Measurements from ENCODE around the gene LGALS7B.
A peak's percentile ranks its signal among the peaks of the same experiment; 100 is the strongest.
"Not testable (repeated sequence)": the region's sequence is repeated elsewhere in the genome, so short reads cannot be mapped to it uniquely, and the experiment has no call there.

Gene LGALS7B

DNA sequence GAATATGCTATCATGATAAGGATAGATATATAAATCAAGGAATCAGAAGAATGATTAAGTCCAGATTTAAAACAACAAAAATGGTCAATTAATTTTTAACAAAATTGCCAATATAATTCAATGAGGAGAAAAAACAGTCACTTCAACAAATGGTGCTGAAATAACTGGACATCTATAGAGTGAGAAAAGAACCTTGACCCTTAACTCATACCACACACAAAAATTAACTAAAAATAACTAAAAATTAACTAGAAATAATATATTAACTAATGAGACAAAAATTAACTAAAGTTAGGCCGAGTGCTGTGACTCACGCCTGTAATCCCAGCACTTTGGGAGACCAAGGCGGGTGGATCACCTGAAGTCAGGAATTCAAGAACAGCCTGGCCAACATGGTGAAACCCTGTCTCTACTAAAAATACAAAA lies 25.2 kb upstream of the LGALS7B start:
- DNase-seq (ENCODE audit: low read depth), result no peak
- TF ChIP-seq, protein P1, sequence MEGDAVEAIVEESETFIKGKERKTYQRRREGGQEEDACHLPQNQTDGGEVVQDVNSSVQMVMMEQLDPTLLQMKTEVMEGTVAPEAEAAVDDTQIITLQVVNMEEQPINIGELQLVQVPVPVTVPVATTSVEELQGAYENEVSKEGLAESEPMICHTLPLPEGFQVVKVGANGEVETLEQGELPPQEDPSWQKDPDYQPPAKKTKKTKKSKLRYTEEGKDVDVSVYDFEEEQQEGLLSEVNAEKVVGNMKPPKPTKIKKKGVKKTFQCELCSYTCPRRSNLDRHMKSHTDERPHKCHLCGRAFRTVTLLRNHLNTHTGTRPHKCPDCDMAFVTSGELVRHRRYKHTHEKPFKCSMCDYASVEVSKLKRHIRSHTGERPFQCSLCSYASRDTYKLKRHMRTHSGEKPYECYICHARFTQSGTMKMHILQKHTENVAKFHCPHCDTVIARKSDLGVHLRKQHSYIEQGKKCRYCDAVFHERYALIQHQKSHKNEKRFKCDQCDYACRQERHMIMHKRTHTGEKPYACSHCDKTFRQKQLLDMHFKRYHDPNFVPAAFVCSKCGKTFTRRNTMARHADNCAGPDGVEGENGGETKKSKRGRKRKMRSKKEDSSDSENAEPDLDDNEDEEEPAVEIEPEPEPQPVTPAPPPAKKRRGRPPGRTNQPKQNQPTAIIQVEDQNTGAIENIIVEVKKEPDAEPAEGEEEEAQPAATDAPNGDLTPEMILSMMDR (IDR thresholded peaks at IDR 0.05; ENCODE audit: low read length, missing control alignments), result no peak
- no peak overlapping the region for H3K4me3 ChIP-seq (replicated peaks; ENCODE audit: low read depth, low read length)

DNA sequence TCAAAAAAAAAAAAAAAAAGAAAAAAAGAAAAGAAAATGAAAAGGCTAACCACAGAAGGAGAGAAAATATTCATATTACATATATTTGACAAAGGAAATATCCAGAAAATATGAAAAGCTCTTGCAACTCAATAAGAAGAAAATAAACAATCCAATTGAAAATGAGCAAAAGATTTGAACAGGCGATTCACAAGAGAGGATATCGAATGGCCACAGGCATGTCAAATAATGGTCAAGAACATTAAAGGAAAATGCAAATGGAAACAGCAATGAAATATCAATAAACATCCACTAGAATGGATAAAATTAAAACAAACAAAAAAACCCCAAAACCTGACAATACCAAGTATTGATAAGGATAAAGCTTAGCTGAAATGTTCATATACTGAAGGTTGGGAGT lies 23.8 kb upstream of the LGALS7B start:
- DNase-seq (ENCODE audit: low read depth), result no peak
- TF ChIP-seq, protein P1 (IDR thresholded peaks at IDR 0.05; ENCODE audit: low read length, missing control alignments), result no peak
- no peak overlapping the region for H3K4me3 ChIP-seq (replicated peaks; ENCODE audit: low read depth, low read length)

DNA sequence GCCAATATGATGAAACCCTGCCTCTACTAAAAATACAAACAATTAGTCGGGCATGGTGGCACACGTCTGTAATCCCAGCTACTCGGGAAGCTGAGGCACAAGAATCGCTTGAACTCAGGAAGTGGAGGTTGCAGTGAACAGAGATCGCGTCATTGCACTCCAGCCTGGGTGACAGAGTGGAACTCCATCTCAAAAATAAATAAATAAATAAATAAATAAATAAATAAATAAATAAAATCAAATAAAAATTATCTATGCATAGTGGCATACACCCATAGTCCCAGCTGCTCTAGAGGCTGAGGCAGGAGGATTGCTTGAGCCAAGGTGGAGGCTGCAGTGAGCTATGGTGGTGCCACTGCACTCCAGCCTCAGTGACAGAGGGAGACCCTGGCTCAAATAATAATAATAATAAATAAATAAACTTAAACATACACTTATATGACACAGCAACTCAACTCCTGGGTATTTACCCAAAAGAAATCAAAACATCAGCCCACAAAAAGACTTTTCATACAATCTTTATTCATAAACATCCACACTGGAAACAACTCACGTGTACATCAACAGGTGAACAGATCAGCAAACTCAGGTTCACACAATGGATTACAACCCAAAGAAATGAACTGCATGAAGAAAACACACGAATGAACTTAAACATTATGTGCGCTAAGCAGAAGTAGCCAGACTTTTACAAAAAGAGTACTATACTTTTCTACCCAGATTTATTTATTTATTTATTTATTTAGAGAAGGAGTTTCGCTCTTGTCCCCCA lies 22.5 kb upstream of the LGALS7B start:
- TF ChIP-seq, protein P1 (IDR thresholded peaks at IDR 0.05; ENCODE audit: low read length, missing control alignments), result no peak
- no peak overlapping the region for H3K4me3 ChIP-seq (replicated peaks; ENCODE audit: low read depth, low read length)
- DNase-seq (ENCODE audit: low read depth), result no peak

DNA sequence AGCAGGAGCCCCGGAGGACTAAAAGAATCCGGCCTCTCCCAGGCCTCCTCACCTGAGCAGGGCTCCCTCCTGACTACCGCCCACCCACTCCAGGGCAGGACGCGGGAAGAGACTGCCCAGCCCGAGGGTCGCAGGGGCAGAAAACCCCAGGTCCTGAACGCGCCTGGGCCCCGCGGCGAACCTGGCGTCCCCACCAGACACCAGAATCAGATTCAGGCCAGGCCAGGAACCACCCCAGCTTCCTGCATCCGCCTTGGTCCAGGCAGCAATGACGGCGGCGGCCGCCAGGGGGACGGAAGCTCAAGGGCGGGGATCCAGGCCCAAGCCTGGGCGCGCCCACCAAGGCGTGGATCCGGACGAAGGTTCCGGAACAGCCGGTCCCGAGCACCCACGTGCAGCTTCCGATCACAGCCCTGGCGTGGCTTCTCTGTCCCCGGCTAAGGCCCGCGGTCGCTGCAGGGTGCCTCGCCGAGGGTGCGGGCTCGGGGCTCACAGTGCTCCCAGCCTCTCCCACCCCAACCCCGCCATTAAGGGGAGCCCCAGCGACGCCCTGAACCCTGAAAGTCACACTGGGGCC lies 19.3 kb upstream of the LGALS7B start:
- TF ChIP-seq, protein P1 (IDR thresholded peaks at IDR 0.05; ENCODE audit: low read length, missing control alignments), result peak; percentile 54
- DNase-seq (ENCODE audit: low read depth), result peak; percentile 77
- H3K4me3 ChIP-seq (replicated peaks; ENCODE audit: low read depth, low read length), result no peak overlapping the region

DNA sequence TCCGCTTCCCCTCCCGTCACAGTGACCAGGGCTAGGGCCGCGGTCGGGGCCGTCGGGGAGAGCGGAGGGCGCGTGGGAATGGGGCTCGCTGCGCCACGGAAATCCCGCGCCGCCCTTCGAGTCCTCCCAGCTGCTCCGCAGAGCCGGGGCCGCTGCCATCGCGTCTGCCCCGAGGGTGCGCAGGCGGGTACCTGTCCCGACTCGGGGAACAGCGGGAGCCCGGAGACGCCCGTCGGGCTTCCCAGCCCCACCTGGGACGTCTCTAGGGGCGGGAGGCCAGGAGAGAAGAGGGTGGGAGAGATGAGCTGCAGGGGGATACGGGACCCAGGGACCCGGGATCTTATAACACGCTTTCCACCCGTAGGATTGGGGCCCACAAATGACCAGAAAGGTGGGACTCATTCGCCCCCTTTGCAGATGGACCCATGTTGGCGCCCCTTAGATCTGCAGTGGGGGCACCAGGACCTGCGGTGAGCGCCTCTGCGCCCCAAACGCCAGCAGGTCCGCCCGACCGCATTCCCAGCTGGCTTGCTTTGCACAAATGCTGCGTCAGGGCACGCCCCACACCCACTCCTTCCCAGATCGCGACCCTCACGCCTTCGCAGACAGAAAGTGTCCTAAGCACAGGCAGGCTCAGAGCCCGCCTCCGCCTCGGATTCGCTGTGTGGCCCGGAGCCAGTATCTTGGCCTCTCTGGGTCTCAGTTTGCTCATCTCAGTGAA lies 18.6 kb upstream of the LGALS7B start:
- not testable (repeated sequence) for DNase-seq (ENCODE audit: low read depth); H3K4me3 ChIP-seq (replicated peaks; ENCODE audit: low read depth, low read length)

DNA sequence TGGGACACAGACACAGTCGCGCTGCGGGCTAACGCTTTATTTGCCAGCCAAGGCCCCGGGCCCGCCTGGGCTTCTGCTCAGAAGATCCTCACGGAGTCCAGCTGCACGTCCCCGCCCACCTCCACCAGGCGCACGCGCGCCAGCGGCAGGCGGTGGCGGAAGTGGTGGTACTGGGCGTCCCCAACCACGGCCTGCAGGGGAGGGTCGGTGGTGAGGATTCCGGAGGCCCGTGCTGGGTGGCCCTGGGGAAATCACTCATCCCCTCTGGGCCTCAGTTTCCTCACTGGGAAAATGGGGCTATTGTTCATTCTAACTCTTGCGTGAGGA lies 18.1 kb upstream of the LGALS7B start:
- DNase-seq (ENCODE audit: low read depth); H3K4me3 ChIP-seq (replicated peaks; ENCODE audit: low read depth, low read length): not testable (repeated sequence)

DNA sequence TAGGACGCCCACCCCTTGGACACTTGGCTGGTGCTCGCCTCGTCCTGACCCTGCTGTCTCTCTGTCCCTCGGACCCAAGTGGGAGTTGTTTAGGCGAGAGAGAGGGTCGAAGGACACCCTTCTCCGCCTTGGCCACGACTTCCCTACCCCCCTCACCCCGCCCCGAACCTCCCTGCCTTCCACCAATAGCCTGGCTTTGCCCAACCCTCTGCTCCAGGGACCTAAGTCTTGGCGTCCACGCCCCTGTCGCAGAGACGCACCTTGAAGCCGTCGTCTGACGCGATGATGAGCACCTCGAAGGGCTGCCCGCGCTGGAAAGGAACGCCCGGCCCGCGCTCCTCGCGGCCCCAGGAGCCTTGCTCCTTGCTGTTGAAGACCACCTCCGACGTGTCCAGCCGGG lies 17.4 kb upstream of the LGALS7B start:
- DNase-seq (ENCODE audit: low read depth); H3K4me3 ChIP-seq (replicated peaks; ENCODE audit: low read depth, low read length): not testable (repeated sequence)

DNA sequence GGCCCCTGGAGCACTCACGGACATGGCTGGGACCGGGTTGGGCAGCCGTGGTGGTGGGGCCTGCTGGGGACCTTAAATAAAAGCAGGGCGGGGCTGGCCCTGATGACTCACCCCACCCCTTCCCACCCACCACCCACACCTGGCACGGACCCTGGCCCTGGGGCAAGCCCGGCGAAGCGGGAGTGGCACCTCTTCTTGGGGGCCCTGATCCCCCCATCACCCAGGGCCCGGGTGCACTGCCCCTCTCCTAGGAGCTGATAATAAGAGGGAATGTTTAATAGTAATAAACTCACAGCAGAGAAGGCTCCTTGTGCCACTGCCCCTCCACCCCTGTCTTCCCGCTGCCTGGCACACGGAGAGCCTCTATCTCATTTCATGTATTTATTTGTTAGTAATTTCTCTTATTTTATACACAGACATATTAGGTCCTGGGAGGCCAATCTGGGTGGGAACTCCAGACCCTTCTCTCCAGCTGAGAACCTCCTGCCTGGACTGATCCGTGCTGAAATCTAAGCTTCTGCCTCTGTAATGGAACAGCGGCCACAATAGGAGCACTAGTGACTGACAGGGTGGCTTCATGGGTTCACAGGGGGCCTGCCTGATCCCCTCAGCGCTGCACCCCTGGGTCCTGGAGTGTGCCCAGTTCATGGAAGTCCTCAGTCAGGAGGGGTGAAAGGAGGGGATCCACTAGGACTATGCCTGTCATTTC lies 15.4 kb upstream of the LGALS7B start, which contains the start of gene LGALS7:
LGALS7 (minus strand) TSS at position 49 of the 709 bp plus-strand sequence; CDS start at position 24, 25 bp downstream.
- TF ChIP-seq, protein P1 (IDR thresholded peaks at IDR 0.05; ENCODE audit: low read length, missing control alignments), result no peak
- no peak within 1 kb of the TSS for H3K4me3 ChIP-seq (replicated peaks; ENCODE audit: low read depth, low read length)
- DNase-seq (ENCODE audit: low read depth), result no peak

All from fibroblast of pulmonary artery (primary cell).